Fibroblast of skin of right quadriceps (primary cell): ENCODE data around the gene TSTD1.
A peak's percentile ranks its signal among the peaks of the same experiment; 100 is the strongest.
"Not testable (repeated sequence)": the region's sequence is repeated elsewhere in the genome, so short reads cannot be mapped to it uniquely, and the experiment has no call there.

ENCODE experiments used
- DNase-seq: peaks from one replicate; pipeline ENCODE4 v3.0.0-alpha.2; 2013

TSTD1 gene

GRCh38 chr1:161033751-161034150, 5.0 kb downstream of the TSTD1 start:
- DNase-seq = no peak

GRCh38 chr1:161032409-161032808, 6.4 kb downstream of the TSTD1 start:
- no peak for DNase-seq

- DNase-seq = no peak
Measured at GRCh38 chr1:161031874-161032273, 6.9 kb downstream of the TSTD1 start.

- not testable (repeated sequence) for DNase-seq
Measured at GRCh38 chr1:161029466-161029865, 9.3 kb downstream of the TSTD1 start.

GRCh38 chr1:161026954-161027353, 11.8 kb downstream of the TSTD1 start:
- DNase-seq = not testable (repeated sequence)

- DNase-seq = not testable (repeated sequence)
Measured at GRCh38 chr1:161022432-161022831, 16.3 kb downstream of the TSTD1 start.

GRCh38 chr1:161021970-161022353, 16.8 kb downstream of the TSTD1 start:
- no peak for DNase-seq

- no peak for DNase-seq
Measured at GRCh38 chr1:161021165-161021969, 17.4 kb downstream of the TSTD1 start.

- DNase-seq = no peak
Measured at GRCh38 chr1:161020509-161021164, 18.1 kb downstream of the TSTD1 start, which contains the start of gene F11R. Gene F11R (minus strand): TSS chr1:161021152. CDS start chr1:161021073, 79 bp downstream.

GRCh38 chr1:161019751-161020495, 18.8 kb downstream of the TSTD1 start:
- DNase-seq = no peak

- DNase-seq = not testable (repeated sequence)
Measured at GRCh38 chr1:161019111-161019660, 19.6 kb downstream of the TSTD1 start.

- no peak for DNase-seq
Measured at GRCh38 chr1:161018631-161018930, 20.2 kb downstream of the TSTD1 start.

- no peak for DNase-seq
Measured at GRCh38 chr1:161017756-161018630, 20.8 kb downstream of the TSTD1 start.

- DNase-seq = not testable (repeated sequence)
Measured at GRCh38 chr1:161017181-161017580, 21.6 kb downstream of the TSTD1 start.

GRCh38 chr1:161016683-161017082, 22.1 kb downstream of the TSTD1 start:
- not testable (repeated sequence) for DNase-seq

GRCh38 chr1:161013488-161014230, 25.1 kb downstream of the TSTD1 start:
- peak; percentile 58 for DNase-seq

- peak; percentile 33 for DNase-seq
Measured at GRCh38 chr1:161013131-161013487, 25.7 kb downstream of the TSTD1 start.

- DNase-seq = no peak
Measured at GRCh38 chr1:161012420-161012819, 26.3 kb downstream of the TSTD1 start.

- DNase-seq = no peak
Measured at GRCh38 chr1:161009602-161010211, 29.1 kb downstream of the TSTD1 start.

GRCh38 chr1:161008869-161009510, 29.8 kb downstream of the TSTD1 start:
- DNase-seq = no peak

- no peak for DNase-seq
Measured at GRCh38 chr1:161007369-161007768, 31.4 kb downstream of the TSTD1 start.
